Dendritic cell treated with granulocyte-macrophage colony-stimulating factor and Interleukin-4, amounts not matched to agents 40 ng/mL and 50 ng/mL, for 4 days (primary cell): ENCODE data around the gene BCL2.
A peak's percentile ranks its signal among the peaks of the same experiment; 100 is the strongest.
"Not testable (repeated sequence)": the region's sequence is repeated elsewhere in the genome, so short reads cannot be mapped to it uniquely, and the experiment has no call there.

Experiments
- H3K27ac Mint-ChIP-seq: one replicate; pipeline ENCODE4 v1.8.0; 2022; ENCODE audit warnings: mild to moderate bottlenecking, mixed read lengths
- H3K27me3 Mint-ChIP-seq: one replicate; pipeline ENCODE4 v1.8.0; 2022; ENCODE audit warnings: mild to moderate bottlenecking, mixed read lengths
- H3K36me3 Mint-ChIP-seq: one replicate; pipeline ENCODE4 v1.8.0; 2022; ENCODE audit warnings: low read depth, mixed read lengths
- H3K4me1 Mint-ChIP-seq: one replicate; pipeline ENCODE4 v1.8.0; 2022; ENCODE audit warnings: low read depth, mixed read lengths
- H3K4me3 Mint-ChIP-seq: one replicate; pipeline ENCODE4 v1.8.0; 2022; ENCODE audit warnings: mild to moderate bottlenecking, moderate library complexity, mixed read lengths
- H3K9me3 Mint-ChIP-seq: one replicate; pipeline ENCODE4 v1.8.0; 2022; ENCODE audit warnings: mixed read lengths
- intact Hi-C: fragments of 100-400 bp; cut with micrococcal nuclease; formaldehyde crosslinking; loops from one replicate; pipeline ENCODE4 v1.15.0; 2022

Gene BCL2

DNA sequence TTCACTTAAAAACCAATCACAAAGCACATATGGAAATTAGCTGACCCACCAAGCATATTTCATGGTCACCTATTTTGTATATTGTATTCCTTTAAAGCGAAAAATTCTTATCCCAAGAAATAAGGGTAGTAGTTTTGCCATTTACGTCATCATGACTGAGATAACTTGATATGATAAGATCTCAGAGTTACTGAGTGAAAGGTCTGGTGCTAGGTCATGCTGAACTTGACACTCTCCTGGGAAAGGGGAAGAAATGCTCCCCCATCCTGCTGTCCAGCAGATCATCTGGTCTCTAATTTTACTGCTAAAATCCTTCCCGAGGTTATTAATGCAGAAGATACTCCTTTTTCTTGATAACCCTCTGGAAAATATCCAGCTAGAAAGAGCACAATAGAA lies 78.3 kb downstream of the BCL2 start:
- H3K36me3 Mint-ChIP-seq = no peaks in the 10 kb centered on the region
- intact Hi-C loops = no loop called here
- H3K4me3 Mint-ChIP-seq = no peak overlapping the region
- no peak overlapping the region for H3K27ac Mint-ChIP-seq
- no peaks in the 10 kb centered on the region for H3K27me3 Mint-ChIP-seq
- peaks cover 23% of the 10 kb centered on the region for H3K4me1 Mint-ChIP-seq
- H3K9me3 Mint-ChIP-seq = no peaks in the 10 kb centered on the region

DNA sequence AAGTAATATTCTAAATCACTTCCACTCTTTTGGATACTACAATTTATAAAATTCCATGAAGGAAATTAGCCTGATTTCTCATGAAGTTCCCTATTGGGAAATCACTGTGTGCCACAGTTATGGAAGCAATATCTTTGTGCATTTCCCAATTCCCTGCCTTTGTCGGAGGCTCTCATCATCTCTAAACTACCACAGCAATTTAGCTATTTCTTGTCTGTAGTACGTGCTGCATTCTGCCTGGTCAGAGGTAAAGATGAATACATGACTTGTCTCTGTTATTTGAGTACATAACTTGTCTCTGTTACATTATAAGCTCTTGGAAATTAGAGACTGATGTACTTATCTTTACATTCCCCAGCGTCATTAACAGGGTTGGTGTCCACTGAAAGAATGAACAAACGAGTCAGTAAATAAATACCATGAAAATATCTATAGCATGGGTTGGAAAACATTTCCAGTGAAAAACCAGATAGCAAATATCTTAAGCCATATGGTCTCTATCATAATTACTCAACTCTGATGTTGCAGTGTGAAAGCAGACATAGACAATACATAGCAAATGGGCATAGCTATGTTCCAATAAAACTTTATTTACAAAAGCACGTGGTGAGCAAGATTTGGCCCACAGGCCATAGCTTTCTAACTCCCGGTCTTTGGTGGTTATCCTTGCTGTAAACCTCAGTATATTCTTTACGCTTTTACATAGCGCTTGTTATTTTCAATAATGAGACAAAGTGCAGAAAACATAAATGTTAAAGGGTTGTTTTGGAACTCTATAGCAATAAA lies 78.8 kb downstream of the BCL2 start:
- Mint-ChIP-seq H3K4me3 (no peak overlapping the region), H3K27ac (no peak overlapping the region), H3K9me3 (no peaks in the 10 kb centered on the region), H3K36me3 (no peaks in the 10 kb centered on the region), H3K4me1 (peaks cover 28% of the 10 kb centered on the region), H3K27me3 (no peaks in the 10 kb centered on the region)
- intact Hi-C loops = no loop called here

DNA sequence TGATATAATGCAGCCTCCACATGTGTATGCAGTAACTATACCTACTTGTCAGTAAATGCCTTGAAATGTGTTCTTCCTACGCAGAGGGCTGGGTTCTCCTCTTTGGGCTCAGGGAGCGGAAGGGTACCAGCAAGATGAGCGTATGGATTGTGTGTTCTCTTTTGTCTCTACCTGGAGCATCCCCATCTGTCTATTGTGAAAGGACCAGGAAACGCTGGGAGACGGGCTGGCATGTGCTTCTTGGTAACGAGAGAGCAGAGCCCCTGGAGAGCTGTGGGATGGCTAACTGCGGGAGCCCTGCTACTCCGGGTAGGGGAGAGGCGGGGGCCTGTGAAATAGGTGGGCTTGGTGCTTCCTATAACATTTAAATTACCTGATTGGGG lies 80.9 kb downstream of the BCL2 start:
- intact Hi-C loops = loop anchor here (5.0 kb wide), 2 partner anchors 79 to 81 kb away; partner anchors contain the start of gene BCL2
- no peak overlapping the region for H3K27ac Mint-ChIP-seq
- H3K9me3 Mint-ChIP-seq = no peaks in the 10 kb centered on the region
- H3K4me3 Mint-ChIP-seq = no peak overlapping the region
- no peaks in the 10 kb centered on the region for H3K36me3 Mint-ChIP-seq
- H3K27me3 Mint-ChIP-seq = no peaks in the 10 kb centered on the region
- peaks cover 34% of the 10 kb centered on the region for H3K4me1 Mint-ChIP-seq

DNA sequence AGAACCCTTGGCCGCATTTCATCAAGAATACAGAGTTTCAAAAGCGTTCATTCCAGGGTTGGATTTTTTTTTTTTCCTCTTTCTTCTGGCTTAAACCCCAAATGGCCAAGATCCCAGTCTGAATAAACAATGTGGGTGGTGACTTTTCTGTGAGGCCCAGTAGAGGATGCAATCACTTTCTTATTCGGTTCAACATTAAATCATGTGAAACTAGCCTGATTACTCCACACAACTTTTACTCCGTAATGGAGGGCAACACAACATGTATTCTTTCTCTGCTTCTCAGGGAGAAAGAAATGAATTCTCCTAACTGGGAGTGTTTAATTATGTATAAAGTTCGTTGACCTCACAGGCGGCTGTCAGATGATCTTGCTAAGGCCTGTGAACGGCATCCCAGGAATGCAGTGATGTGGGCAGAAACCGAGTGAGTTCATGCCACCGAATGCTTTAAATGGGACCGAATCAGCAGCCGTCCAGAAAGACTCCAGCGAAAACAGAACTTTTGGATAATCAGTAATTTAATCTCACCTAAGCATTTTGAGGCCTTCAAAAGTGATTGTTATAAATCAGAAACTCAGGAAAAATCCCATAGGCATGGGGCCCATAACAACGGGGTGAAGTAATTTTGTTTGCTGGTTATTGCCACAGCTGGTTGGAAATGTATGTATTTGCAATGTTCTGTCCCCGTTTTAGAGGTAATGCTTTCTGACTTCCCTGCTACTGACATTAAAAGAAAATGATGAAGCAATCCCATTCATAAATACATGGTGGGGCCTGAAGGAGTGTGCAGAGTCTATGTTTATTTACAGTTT lies 81.5 kb downstream of the BCL2 start:
- peak overlapping the region; percentile 100 for H3K27ac Mint-ChIP-seq
- H3K9me3 Mint-ChIP-seq = no peaks in the 10 kb centered on the region
- no peaks in the 10 kb centered on the region for H3K27me3 Mint-ChIP-seq
- intact Hi-C loops = loop anchor here (2.0 to 5.0 kb wide), 3 partner anchors 79 to 129 kb away; partner anchors contain the start of genes BCL2 and KDSR
- H3K4me3 Mint-ChIP-seq = no peak overlapping the region
- H3K4me1 Mint-ChIP-seq = peaks cover 34% of the 10 kb centered on the region
- no peaks in the 10 kb centered on the region for H3K36me3 Mint-ChIP-seq

DNA sequence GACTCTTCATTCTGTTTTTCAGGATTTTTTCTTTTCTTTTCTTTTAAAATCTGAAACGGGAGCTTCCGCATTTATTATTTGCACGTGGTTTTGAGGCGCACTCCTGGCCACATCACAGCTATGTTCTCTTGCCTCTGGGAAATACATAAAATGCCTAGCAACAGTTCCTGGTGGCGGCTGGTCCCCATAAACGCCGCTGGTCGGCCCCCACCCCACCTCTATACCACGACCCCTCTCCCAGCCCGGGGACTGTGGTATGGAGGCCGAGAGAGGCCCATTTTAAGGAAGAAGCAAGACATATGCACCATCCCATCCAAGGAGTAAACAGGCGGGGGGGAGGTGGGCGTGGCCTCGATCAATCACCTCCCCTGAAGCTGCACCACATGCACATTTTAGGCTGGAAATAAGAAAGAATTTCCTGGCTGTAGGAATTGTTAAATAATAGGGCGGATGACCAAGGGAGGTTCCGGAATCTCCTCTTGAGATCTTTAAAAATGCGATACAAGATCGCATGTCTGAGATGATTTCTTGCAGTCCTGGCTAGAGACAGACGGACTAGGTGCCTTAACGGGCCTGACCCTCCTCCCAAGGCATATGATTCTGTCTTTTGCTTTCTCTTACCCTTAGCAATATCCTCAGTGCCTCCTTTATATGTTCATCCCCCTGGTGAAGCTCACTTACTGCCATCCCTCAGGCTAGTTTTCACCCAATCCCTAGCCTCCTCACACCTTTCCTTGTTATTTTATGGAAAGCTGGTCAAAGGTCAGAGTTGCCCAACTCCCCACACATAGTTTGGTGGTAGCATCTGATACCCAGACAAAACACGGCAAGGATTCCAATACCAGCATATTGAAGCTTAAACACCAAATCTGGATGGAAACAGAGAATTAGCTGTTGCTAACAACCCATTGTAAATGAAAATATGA lies 82.4 kb downstream of the BCL2 start:
- intact Hi-C loops = loop anchor here (2.0 to 5.0 kb wide), 3 partner anchors 80 to 130 kb away; partner anchors contain the start of genes BCL2 and KDSR
- Mint-ChIP-seq H3K9me3 (no peaks in the 10 kb centered on the region), H3K4me3 (peak overlapping the region; percentile 76), H3K27ac (peak overlapping the region; percentile 100), H3K27me3 (no peaks in the 10 kb centered on the region), H3K36me3 (no peaks in the 10 kb centered on the region), H3K4me1 (peaks cover 34% of the 10 kb centered on the region)

DNA sequence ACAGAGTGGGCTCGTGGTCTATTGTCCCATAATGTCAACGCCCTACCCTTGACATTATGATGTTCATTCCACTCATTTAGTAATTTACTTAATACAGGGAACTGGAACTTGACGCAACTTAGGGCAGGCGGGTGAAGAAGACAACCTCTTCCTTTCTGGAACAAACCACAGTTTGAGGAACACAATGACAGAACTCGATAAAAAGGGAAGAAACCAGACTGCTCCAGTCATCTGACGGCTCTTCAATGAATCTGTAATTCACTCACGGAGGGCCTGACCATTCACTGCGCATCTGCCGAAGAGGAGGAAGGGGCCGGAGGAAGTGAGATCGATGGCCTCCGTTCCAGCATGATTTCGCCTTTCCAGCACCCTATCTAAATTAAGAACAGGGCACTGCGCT lies 83.2 kb downstream of the BCL2 start:
- H3K4me3 Mint-ChIP-seq = peak overlapping the region; percentile 76
- H3K27me3 Mint-ChIP-seq = no peaks in the 10 kb centered on the region
- no peaks in the 10 kb centered on the region for H3K36me3 Mint-ChIP-seq
- H3K9me3 Mint-ChIP-seq = no peaks in the 10 kb centered on the region
- H3K27ac Mint-ChIP-seq = peak overlapping the region; percentile 100
- peaks cover 34% of the 10 kb centered on the region for H3K4me1 Mint-ChIP-seq
- intact Hi-C loops = loop anchor here (2.0 to 5.0 kb wide), 3 partner anchors 79 to 130 kb away; partner anchors contain the start of genes BCL2 and KDSR

DNA sequence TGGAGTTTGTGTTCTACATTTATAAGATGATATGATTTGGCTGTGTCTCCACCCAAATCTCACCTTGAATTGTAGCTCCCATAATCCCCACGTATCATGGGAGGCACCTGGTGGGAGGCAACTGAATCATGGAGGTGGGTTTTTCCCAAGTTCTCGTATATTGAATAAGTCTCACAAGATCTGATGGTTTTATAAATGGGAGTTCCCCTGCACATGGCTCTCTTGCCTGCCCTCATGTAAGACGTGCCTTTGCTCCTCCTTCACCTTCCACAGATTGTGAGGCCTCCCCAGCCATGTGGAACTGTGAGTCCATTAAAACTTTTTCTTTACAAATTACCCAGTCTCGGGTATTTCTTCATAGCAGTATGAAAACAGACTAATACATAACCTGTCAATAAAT lies 83.6 kb downstream of the BCL2 start:
- H3K4me3 Mint-ChIP-seq = peak overlapping the region; percentile 76
- H3K27me3 Mint-ChIP-seq, H3K36me3 Mint-ChIP-seq, H3K9me3 Mint-ChIP-seq: not testable (repeated sequence)
- intact Hi-C loops = loop anchor here (2.0 to 5.0 kb wide), 3 partner anchors 79 to 131 kb away; partner anchors contain the start of genes BCL2 and KDSR
- peak overlapping the region; percentile 100 for H3K27ac Mint-ChIP-seq
- H3K4me1 Mint-ChIP-seq = peaks cover 34% of the 10 kb centered on the region

DNA sequence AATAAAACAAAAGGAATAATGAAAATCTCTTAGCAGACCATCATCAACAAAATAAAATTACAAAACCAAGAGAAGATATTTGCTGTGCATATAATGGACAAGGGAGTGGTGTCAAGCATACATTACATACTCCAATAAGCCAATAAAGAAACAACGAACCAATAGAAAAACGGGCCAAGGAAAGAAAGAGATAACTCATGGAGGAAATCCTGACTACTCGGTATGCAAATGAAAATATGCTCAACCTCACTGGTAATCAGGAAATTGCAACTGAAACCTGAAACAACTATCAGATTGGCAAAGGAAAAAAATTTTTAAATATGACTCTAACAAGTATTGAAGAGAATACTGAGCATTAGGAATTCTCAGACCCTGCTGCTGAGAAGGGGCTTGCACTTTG lies 84.7 kb downstream of the BCL2 start:
- Mint-ChIP-seq H3K36me3 (no peaks in the 10 kb centered on the region), H3K27me3 (no peaks in the 10 kb centered on the region), H3K4me3 (no peak overlapping the region), H3K27ac (peak overlapping the region; percentile 24), H3K4me1 (peaks cover 40% of the 10 kb centered on the region), H3K9me3 (no peaks in the 10 kb centered on the region)
- intact Hi-C loops = loop anchor here (5.0 kb wide), 2 partner anchors 78 to 82 kb away; partner anchors contain the start of gene BCL2

DNA sequence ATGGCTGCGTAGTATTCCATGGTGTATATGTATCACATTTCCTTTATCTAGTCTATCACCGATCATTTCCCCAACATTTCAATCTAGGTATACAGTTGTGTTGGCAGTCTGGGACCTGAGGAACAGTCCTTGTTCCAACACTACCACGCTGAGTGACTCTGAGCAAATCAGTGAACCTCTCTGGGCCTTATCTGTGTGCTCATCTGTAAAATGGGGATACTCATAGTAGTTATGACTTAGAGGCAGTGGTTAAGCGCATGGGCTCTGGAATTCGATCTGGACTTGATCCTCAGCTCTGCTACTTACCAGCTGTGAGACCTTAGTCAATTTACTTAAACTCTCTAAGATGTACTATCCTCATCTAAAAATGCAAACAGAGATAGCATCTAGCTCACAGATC lies 85.1 kb downstream of the BCL2 start:
- Mint-ChIP-seq H3K27me3 (no peaks in the 10 kb centered on the region), H3K36me3 (no peaks in the 10 kb centered on the region), H3K4me3 (no peak overlapping the region), H3K27ac (peak overlapping the region; percentile 24), H3K9me3 (no peaks in the 10 kb centered on the region), H3K4me1 (peaks cover 43% of the 10 kb centered on the region)
- intact Hi-C loops = no loop called here

DNA sequence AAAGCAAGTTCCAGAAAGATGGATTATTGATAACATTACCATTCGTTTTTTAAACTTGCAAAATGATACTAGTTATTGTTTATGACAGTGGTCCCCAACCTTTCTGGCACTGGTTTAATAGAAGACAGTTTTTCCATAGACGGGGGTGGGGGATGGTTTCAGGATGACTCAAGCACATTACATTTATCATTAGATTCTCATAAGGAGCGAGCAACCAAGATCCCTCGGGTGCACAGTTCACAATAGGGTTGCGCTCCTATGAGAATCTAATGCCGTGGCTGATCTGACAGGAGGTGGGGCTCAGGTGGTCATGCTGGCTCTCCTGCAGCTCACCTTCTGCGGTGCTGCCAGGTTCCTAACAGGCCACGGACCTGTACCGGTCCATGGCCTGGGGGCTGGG lies 86.2 kb downstream of the BCL2 start:
- intact Hi-C loops = no loop called here
- Mint-ChIP-seq H3K9me3 (no peaks in the 10 kb centered on the region), H3K36me3 (no peaks in the 10 kb centered on the region), H3K27me3 (no peaks in the 10 kb centered on the region), H3K27ac (no peak overlapping the region), H3K4me1 (peaks cover 43% of the 10 kb centered on the region), H3K4me3 (no peak overlapping the region)

DNA sequence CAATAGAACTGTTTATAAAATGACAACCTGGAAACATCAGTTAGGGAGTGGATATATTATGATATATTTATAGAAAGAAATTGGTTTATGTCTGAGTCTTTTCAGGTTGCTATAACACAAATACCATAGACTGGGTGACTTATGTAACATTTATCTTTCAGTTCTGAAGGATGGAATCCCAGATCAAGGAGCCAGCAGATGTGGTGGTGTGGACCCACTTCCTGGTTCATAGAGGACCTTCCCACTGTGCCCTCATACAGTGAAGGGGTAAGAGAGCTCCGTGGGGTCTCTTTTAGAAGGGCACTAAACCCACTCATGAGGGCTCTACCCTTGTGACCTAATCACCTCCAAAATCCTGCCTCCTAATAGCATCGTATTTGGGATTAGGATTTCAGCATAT lies 86.7 kb downstream of the BCL2 start:
- H3K27me3 Mint-ChIP-seq = no peaks in the 10 kb centered on the region
- no peaks in the 10 kb centered on the region for H3K9me3 Mint-ChIP-seq
- no peak overlapping the region for H3K4me3 Mint-ChIP-seq
- no peaks in the 10 kb centered on the region for H3K36me3 Mint-ChIP-seq
- intact Hi-C loops = no loop called here
- no peak overlapping the region for H3K27ac Mint-ChIP-seq
- peaks cover 40% of the 10 kb centered on the region for H3K4me1 Mint-ChIP-seq

DNA sequence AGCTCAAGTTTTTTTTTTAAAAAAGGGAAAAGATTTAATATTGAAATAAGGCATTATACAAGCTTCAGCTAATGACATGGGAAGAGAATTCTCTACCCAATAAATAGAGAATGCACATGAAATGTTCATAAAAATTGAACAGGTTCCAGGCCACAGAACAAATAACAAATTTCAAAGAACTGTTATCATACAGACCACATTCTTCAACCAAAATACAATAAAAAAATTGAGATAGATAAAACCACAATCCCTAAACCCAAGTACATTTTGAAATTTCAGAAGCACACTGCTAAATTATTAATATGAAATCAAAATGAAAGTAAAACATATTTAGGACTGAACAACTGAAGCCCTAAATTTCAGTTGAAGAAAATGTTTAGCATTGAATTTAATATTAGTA lies 89.6 kb downstream of the BCL2 start:
- Mint-ChIP-seq H3K4me3 (peak overlapping the region; percentile 9), H3K27me3 (no peaks in the 10 kb centered on the region), H3K36me3 (no peaks in the 10 kb centered on the region), H3K9me3 (no peaks in the 10 kb centered on the region), H3K27ac (peak overlapping the region; percentile 60), H3K4me1 (peaks cover 27% of the 10 kb centered on the region)
- intact Hi-C loops = no loop called here

DNA sequence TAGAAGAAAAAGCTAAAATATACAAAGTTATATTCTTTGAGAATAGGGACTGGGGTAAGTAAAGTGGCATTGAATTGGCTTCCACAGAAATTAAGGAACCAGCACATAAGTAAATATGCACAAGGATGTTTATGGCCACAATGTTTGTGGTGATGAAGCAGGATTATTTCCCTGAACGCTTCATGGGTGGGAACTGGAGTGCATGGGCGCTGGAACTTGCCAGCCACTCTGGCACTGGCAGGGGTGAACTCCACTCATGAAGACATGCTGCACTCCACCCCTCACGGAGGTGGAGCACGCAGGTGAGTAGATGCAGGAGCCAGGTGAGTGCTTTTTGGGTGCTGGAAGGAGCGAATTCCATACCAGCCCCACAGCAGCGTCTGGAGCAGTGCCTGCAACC lies 94.1 kb downstream of the BCL2 start:
- Mint-ChIP-seq H3K4me1 (peaks cover 44% of the 10 kb centered on the region), H3K36me3 (no peaks in the 10 kb centered on the region), H3K27me3 (no peaks in the 10 kb centered on the region), H3K9me3 (no peaks in the 10 kb centered on the region), H3K27ac (no peak overlapping the region), H3K4me3 (no peak overlapping the region)
- intact Hi-C loops = no loop called here
